OCI-LY7 (cell line): Measurements from ENCODE around the gene MAP3K5. TPM values are rescaled to one million over a fixed set of nuclear protein-coding genes. Genes with fewer than 3 reads are reported as not detected.

ENCODE experiments used
- BruUV-seq: library from RNA; stranded (reverse); fragments of 400-500 nt; replicated peaks from 2 replicates; lab custom pipeline; 2021; lab: Mats Ljungman, UMichigan
- CTCF ChIA-PET: fragments of 300-600 bp; sonication (Branson Sonifier 250); formaldehyde crosslinking; loops from one replicate; lab custom pipeline; 2022; ENCODE audit warnings: antibody characterized with exemption; ENCODE audit not compliant: unreplicated experiment; lab: Charles Lee
- POLR2A ChIA-PET: fragments of 300-600 bp; sonication (Branson Sonifier 250); formaldehyde crosslinking; loops from one replicate; lab custom pipeline; 2022; ENCODE audit warnings: antibody characterized with exemption; lab: Charles Lee
- DNase-seq: peaks from one replicate; pipeline ENCODE4 v3.0.0-alpha.2; 2015; ENCODE audit warnings: low spot score
- H2AFZ ChIP-seq: fragments of 200-600 bp; sonication (generic), shearing (Covaris generic); 2 replicates; pipeline ENCODE4 v1.6.1; 2014; ENCODE audit warnings: mild to moderate bottlenecking, antibody characterized with exemption, low read length, moderate library complexity
- H3K27ac ChIP-seq: fragments of 200-600 bp; sonication (generic); 2 replicates; pipeline ENCODE4 v1.5.1; 2014; ENCODE audit warnings: mixed run types, low read depth, mild to moderate bottlenecking, moderate library complexity, low read length, inconsistent platforms; ENCODE audit not compliant: poor library complexity, severe bottlenecking
- H3K36me3 ChIP-seq: fragments of 200-600 bp; sonication (generic); 2 replicates; pipeline ENCODE4 v1.6.1; 2014; ENCODE audit warnings: mild to moderate bottlenecking, antibody characterized with exemption, low read length, moderate library complexity, mixed read lengths; ENCODE audit not compliant: insufficient read depth
- H3K4me1 ChIP-seq: fragments of 200-600 bp; sonication (generic); 2 replicates; pipeline ENCODE4 v1.5.1; 2014; ENCODE audit warnings: mild to moderate bottlenecking, low read length; ENCODE audit not compliant: insufficient read depth, poor library complexity, severe bottlenecking
- H3K4me2 ChIP-seq: fragments of 200-600 bp; sonication (generic); 2 replicates; pipeline ENCODE4 v1.6.1; 2014; ENCODE audit warnings: mild to moderate bottlenecking, low read length
- H3K4me3 ChIP-seq: fragments of 200-600 bp; sonication (generic); 2 replicates; pipeline ENCODE4 v1.5.1; 2014; ENCODE audit warnings: mild to moderate bottlenecking, low read depth, low read length; ENCODE audit not compliant: poor library complexity, severe bottlenecking
- H3K79me2 ChIP-seq: fragments of 200-600 bp; sonication (generic); 2 replicates; pipeline ENCODE4 v1.6.1; 2016; ENCODE audit warnings: low read depth, mild to moderate bottlenecking, low read length, moderate library complexity, mixed read lengths; ENCODE audit not compliant: insufficient read depth
- H3K9me2 ChIP-seq: fragments of 200-600 bp; sonication (generic); 2 replicates; pipeline ENCODE4 v1.6.1; 2016; ENCODE audit warnings: mild to moderate bottlenecking, low read length, mixed read lengths; ENCODE audit not compliant: insufficient read depth
- H3K9me3 ChIP-seq: fragments of 200-600 bp; sonication (generic); 2 replicates; pipeline ENCODE4 v1.6.1; 2014; ENCODE audit warnings: mild to moderate bottlenecking, mixed run types, low read length, mixed read lengths
- H4K20me1 ChIP-seq: fragments of 200-600 bp; sonication (generic); 2 replicates; pipeline ENCODE4 v1.6.1; 2014; ENCODE audit warnings: mild to moderate bottlenecking, antibody characterized with exemption, low read length, moderate library complexity, mixed read lengths; ENCODE audit not compliant: insufficient read depth
- CTCF ChIP-seq: fragments of 200-600 bp; sonication (generic); conservative IDR thresholded peaks from 2 replicates; pipeline ENCODE4 v1.5.1; 2014; ENCODE audit warnings: mild to moderate bottlenecking, antibody characterized with exemption, low read length, moderate library complexity, mixed read lengths
- EZH2phosphoT487 ChIP-seq: fragments of 200-600 bp; sonication (generic); IDR thresholded peaks from 2 replicates; pipeline ENCODE4 v1.6.1; 2018; ENCODE audit warnings: low read depth, borderline replicate concordance, mild to moderate bottlenecking, mixed run types, antibody characterized with exemption, low read length, moderate library complexity, mixed read lengths
- intact Hi-C: fragments of 100-400 bp; cut with micrococcal nuclease; formaldehyde crosslinking; loops from one replicate; pipeline ENCODE4 v1.10.0; 2022; ENCODE audit not compliant: unreplicated experiment
- total RNA-seq, 2 experiments: library from RNA; depleted of rRNA in 1 of 2; stranded (reverse); fragments of >200 nt in 1 of 2; shearing (Covaris generic) in 1 of 2; gene quantifications; 2 replicates each; pipeline ENCODE4 v1.2.3, GENCODE V29; 2014 to 2022

Gene MAP3K5
- total RNA-seq, 2 experiments from 2014 or later, result 13.8 to 16.6 TPM

GRCh38 chr6:136544326-136544725 lies 248.0 kb downstream of the MAP3K5 start:
- no peaks in the 10 kb centered on the region for H3K4me1 ChIP-seq
- no peaks in the 10 kb centered on the region for H3K36me3 ChIP-seq
- no peaks in the 10 kb centered on the region for H3K9me2 ChIP-seq
- no peak overlapping the region for H3K4me2 ChIP-seq
- H2AFZ ChIP-seq, result no peak overlapping the region
- H3K79me2 ChIP-seq, result no peaks in the 10 kb centered on the region
- no TSS peak for BruUV-seq
- H3K27ac ChIP-seq, result no peak overlapping the region
- no peak for DNase-seq
- TF ChIP-seq CTCF (no peak), EZH2phosphoT487 (no peak)
- CTCF ChIA-PET, result interaction anchor here (0.6 kb wide), 1 partner anchor 12 kb away, joined by 3 read pairs; no protein-coding TSS in a partner anchor
- no peak overlapping the region for H3K4me3 ChIP-seq
- no peaks in the 10 kb centered on the region for H3K9me3 ChIP-seq
- POLR2A ChIA-PET, result interaction anchor here (0.6 to 1.5 kb wide), 3 partner anchors 12 to 19 kb away, joined by 3 to 5 read pairs (median 3); no protein-coding TSS in a partner anchor
- intact Hi-C loops, result no loop called here
- no peaks in the 10 kb centered on the region for H4K20me1 ChIP-seq

GRCh38 chr6:136541395-136541794 lies 250.9 kb downstream of the MAP3K5 start:
- Histone ChIP-seq H3K27ac (no peak overlapping the region), H4K20me1 (no peaks in the 10 kb centered on the region), H3K4me2 (no peak overlapping the region), H3K4me3 (no peak overlapping the region), H3K79me2 (no peaks in the 10 kb centered on the region), H3K36me3 (no peaks in the 10 kb centered on the region), H3K4me1 (no peaks in the 10 kb centered on the region), H3K9me3 (no peaks in the 10 kb centered on the region), H2AFZ (no peak overlapping the region), H3K9me2 (no peaks in the 10 kb centered on the region)
- DNase-seq, result no peak
- TF ChIP-seq CTCF (no peak), EZH2phosphoT487 (no peak)
- POLR2A ChIA-PET, result interaction anchor here (0.7 to 0.8 kb wide), 2 partner anchors 211 to 306 kb away, joined by 3 read pairs; no protein-coding TSS in a partner anchor
- intact Hi-C loops, result no loop called here
- BruUV-seq, result no TSS peak
- CTCF ChIA-PET, result no interaction called here

- H3K9me2 ChIP-seq, result no peaks in the 10 kb centered on the region
These were observed 252.2 kb downstream of the MAP3K5 start for GRCh38 chr6:136539967-136540652.

More at GRCh38 chr6:136539967-136540652, 252.2 kb downstream of the MAP3K5 start:
- no peak overlapping the region for H3K27ac ChIP-seq
- H3K4me1 ChIP-seq, result no peaks in the 10 kb centered on the region
- H3K9me3 ChIP-seq, result no peaks in the 10 kb centered on the region
- H3K36me3 ChIP-seq, result no peaks in the 10 kb centered on the region
- no peak for DNase-seq
- intact Hi-C loops, result no loop called here
- ChIA-PET CTCF (no interaction called here), POLR2A (interaction anchor here (0.6 kb wide), 1 partner anchor 22 kb away, joined by 3 read pairs; no protein-coding TSS in a partner anchor)
- no TSS peak for BruUV-seq
- H4K20me1 ChIP-seq, result no peaks in the 10 kb centered on the region
- TF ChIP-seq EZH2phosphoT487 (no peak), CTCF (no peak)
- no peak overlapping the region for H3K4me2 ChIP-seq
- no peaks in the 10 kb centered on the region for H3K79me2 ChIP-seq
- no peak overlapping the region for H3K4me3 ChIP-seq
- H2AFZ ChIP-seq, result no peak overlapping the region
